GM21423 (cell line): Measurements from ENCODE around the gene ARMH3.
A peak's percentile ranks its signal among the peaks of the same experiment; 100 is the strongest.

Experiments
- ATAC-seq: cut with Tn5 transposase; IDR thresholded peaks from one replicate; pipeline ENCODE4 v1.9.1; 2021; ENCODE audit warnings: mild to moderate bottlenecking, moderate library complexity; ENCODE audit not compliant: unreplicated experiment

Gene ARMH3

GRCh38 chr10:101874252-101874651, 181.7 kb downstream of the ARMH3 start:
- ATAC-seq, result no peak

GRCh38 chr10:101867931-101868330, 188.0 kb downstream of the ARMH3 start:
- no peak for ATAC-seq

GRCh38 chr10:101859530-101859929, 196.4 kb downstream of the ARMH3 start:
- no peak for ATAC-seq

GRCh38 chr10:101858723-101859500, 197.1 kb downstream of the ARMH3 start:
- ATAC-seq, result peak; percentile 58

- no peak for ATAC-seq
These were observed 198.0 kb downstream of the ARMH3 start for GRCh38 chr10:101857802-101858476.

GRCh38 chr10:101856626-101857025, 199.3 kb downstream of the ARMH3 start:
- ATAC-seq, result no peak

GRCh38 chr10:101851411-101852116, 204.4 kb downstream of the ARMH3 start:
- ATAC-seq, result no peak

- ATAC-seq, result no peak
These were observed 205.2 kb downstream of the ARMH3 start for GRCh38 chr10:101850749-101851148.

GRCh38 chr10:101848894-101849351, 207.1 kb downstream of the ARMH3 start:
- no peak for ATAC-seq

- ATAC-seq, result no peak
These were observed 207.6 kb downstream of the ARMH3 start for GRCh38 chr10:101848408-101848807.

- ATAC-seq, result no peak
These were observed 210.1 kb downstream of the ARMH3 start for GRCh38 chr10:101845893-101846292.

GRCh38 chr10:101843032-101844021, 212.6 kb downstream of the ARMH3 start, which contains the start of gene KCNIP2:
KCNIP2 (minus strand) TSS chr10:101843800; CDS start chr10:101843568, 232 bp downstream.
- ATAC-seq, result no peak

GRCh38 chr10:101841826-101842225, 214.1 kb downstream of the ARMH3 start:
- ATAC-seq, result no peak

GRCh38 chr10:101840741-101841453, 215.1 kb downstream of the ARMH3 start:
- peak; percentile 77 for ATAC-seq

- ATAC-seq, result no peak
These were observed 215.8 kb downstream of the ARMH3 start for GRCh38 chr10:101840102-101840684.

GRCh38 chr10:101839416-101840063, 216.4 kb downstream of the ARMH3 start:
- ATAC-seq, result no peak

- ATAC-seq, result no peak
These were observed 217.0 kb downstream of the ARMH3 start for GRCh38 chr10:101839002-101839401.

GRCh38 chr10:101838416-101838970, 217.5 kb downstream of the ARMH3 start:
- ATAC-seq, result no peak
